ENCODE results near the gene CTNNA3.

Gene CTNNA3

DNA sequence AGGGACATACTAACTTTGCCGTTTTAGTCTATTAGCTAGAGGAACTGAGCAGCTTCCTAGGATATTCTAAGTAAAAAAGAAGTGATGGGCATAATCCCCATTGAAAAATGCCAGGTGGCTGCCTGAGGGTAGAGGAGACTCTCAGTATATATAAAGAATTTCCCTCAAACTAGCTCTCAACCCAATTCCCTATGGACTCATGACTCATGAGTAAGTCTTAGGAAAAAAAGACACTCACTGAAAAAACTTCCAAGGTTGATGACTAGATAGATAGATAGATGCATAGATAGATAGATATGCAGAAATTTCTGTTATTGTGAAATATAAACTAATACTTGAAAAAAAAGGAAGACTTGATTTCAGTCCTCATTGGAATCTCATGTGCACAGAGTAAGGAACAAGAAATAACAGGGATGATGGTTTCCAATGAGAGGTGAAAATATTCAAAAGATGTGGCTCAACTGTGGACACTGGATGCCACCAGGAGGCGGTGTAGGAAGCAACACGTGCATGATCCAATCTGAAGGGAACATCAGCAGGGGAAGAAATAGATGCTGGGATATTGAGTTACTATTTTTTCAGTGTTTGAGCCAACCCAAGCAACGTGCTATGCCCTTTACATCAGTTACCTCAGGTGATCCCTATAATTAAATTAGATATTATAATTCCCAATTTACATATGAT lies 1481.1 kb downstream of the CTNNA3 start:
- no peak for DNase-seq (ENCODE audit: low read depth)

DNA sequence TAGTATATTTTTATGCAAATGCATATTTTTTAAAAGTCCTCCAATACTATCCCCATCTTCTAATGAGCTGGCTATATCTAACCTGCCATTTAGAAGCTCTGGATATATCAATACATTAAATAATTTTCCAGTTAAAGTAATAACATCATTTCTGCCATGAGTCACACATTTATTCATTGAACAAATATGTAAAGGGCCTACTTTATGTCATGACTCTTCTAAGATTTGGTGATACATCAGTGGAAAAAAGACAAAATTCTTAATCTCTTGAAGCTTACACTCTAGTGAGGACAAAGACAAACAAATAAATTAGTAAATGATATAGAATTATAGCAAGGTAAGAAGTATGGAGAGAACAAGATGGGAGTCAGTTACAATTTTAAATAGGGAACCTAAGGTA lies 1487.0 kb downstream of the CTNNA3 start:
- DNase-seq (ENCODE audit: low read depth), result no peak

DNA sequence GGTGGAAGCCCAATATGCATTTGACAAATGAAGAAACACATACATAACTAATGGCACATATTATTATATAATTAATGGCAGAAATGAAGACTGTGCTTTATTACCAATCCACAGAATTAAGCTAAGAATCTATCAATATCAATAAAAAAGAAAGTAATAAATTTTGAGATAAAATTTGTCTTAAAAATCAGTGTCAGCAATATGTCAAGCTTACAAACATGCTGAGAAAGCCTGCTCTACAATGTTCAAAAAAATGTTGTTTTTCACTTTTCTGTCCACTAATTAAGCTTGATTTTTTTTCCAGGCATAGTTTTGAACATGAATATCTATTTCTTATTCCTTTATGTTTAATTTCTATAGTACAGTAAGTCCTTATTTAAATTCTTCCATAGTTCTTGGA lies 1491.2 kb downstream of the CTNNA3 start:
- DNase-seq (ENCODE audit: low read depth), result no peak

DNA sequence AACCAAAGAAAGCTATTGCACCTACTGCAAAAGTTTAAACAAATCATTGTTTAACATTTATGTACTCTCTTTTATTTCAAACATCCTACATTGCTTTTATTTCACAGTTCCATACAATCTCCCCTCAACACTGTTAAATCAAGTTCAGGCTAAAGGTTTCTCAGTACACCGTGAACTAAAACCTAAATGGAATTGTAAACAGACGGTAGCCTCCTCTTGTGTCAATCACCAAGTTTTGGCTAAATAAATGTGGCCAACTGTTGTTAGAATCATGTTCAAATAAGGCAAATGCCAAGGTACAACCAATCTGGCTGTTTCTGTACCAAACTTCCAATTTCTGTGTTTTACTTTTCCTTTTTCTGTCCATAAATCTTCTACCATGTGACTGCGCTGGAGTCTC lies 1493.9 kb downstream of the CTNNA3 start:
- DNase-seq (ENCODE audit: low read depth), result no peak

DNA sequence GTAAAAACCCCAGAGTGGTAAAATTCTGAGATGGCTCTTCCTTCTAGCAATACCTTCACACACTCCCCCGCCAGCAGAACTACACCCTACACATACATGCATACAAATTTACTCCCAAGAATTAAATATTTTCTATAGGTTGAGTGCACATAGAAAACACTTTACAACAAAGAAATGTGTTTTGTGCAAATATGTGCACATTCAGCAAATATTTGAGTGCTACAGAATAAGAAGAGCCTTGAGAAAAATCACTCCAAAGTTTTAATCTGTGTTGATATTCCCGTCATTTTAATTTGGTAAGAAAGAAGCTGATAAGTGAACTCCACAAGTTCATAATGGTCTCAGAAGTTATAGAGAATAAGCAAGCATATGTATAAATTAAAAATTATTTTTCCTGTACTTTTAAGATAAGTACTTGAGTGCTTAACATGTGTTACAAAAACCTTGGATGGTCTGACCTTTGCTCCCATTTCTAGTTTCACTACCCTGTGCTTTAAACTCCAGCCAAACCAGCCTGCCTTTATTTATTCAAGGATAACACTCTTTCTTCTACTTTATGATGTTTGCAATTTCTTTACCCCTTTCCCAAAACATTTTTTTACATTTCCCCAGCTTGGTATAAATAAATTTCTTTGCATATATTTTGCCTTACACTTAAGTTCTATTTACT lies 1503.7 kb downstream of the CTNNA3 start:
- no peak for DNase-seq (ENCODE audit: low read depth)

DNA sequence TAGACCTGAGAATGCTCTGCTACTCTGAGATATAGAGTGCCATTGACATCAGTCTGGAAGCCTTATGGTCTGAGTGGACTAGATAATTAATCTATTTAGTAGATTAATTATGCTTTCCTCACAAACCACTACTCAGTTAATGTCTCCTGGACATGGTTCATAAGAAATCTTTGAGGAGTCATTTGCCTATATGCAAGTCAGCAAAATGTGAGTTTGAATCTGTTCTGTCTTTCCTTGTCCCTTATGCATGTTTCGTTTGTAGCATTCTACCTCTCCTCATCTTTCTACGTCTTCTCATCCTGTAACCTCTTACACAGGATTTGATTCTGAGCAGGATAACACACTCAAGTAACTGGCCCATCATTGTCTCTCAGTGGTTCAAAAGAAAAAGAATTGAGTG lies 1505.6 kb downstream of the CTNNA3 start:
- no peak for DNase-seq (ENCODE audit: low read depth)

DNA sequence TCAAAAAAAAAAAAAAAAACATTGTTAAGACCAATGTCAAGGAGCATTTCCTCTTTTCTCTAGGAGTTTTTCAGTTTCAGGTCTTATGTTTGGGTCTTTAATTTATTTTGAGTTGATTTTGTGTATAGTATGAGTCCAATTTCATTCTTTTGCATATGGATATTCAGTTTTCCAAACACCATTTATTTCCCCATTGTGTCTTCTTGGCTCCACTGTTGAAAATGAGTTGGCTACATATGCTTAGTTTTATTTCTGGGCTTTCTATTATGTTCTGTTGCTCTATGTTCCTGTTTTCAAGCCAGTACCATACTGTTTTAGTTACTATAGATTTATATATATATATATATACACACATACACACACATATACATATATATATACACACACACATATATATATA lies 1506.7 kb downstream of the CTNNA3 start:
- no peak for DNase-seq (ENCODE audit: low read depth)

DNA sequence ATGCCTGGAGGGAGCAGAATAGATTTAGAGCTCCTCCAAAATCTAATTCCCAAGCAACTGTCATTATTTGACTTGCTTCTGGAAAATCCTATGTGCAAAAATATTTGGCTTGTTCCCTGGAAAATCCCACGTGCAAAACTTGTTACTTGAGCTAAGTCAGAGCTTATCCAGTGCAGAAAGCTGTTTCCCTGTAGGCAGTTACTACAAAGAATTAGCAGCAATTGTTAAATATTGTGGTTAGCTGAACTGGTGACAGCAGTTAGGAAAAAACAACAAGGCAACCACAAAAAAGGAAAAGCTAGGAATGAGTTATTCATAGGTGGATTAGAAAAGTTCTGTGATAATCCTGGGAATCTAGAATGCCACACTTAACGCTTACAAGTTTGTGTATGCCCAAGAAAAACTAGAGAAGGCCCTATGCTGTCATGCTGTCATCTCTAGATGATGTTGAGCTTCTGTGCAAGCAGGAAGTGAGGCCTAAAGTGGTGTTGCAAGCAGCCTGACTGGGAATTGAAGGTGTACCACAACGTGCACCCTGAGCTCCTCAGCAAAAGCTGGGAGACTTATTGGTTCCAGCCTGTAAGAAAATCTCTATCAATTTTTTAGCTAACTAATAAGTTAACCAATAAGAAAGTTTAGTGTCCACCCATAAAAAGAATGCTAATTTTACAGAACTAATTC lies 1508.8 kb downstream of the CTNNA3 start:
- no peak for DNase-seq (ENCODE audit: low read depth)

DNA sequence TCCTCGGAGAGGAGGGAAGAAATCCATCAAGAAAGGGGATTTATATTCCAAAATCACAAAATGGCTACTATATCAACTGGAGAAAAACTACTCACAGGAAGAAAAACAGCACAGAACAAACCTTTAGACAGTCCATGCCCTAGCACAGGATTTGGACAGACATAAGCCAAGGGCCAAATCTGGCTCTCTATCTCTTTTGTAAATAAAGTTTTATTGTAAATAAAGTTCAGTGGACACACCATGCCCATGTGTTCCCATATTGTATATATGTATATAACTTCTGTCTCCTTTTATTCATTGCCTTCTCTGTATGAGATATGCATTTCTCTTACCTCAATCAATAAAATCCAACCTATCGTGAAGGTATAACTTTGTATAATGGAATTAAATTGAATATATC lies 1513.0 kb downstream of the CTNNA3 start:
- no peak for DNase-seq (ENCODE audit: low read depth)

DNA sequence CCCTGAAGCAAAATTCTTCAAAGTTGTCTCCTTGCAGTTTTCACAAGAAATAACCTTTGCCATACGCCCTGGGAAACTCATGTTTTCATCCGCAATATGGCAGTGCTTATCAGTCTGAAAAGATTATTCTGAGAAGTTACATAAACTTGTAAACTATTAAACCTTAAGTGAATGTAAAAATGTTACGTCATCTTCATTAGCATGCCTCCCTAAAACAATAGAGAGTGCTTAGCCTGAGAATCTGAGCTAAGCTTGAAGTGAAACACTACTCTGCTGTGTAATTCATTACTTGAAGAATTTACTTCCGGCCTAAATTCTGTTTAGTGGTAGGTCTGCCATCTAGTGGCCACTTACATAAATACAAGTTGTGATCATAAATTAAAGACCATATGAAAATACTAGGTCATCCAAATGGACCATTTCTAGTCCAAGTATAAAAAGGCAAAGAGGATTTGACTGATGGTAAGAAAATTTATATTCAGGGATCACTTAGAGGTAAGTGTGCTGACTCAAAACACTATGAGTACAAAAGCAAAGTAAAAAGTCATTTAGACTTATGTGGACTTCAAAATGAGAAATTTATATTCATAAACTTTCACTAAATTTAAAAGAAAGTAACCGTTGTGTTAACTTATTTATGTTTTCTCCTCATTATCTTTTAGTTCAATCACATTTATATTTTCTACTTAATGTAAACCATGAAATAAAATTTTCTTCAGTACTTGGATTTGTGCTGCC lies 1515.2 kb downstream of the CTNNA3 start:
- no peak for DNase-seq (ENCODE audit: low read depth)

DNA sequence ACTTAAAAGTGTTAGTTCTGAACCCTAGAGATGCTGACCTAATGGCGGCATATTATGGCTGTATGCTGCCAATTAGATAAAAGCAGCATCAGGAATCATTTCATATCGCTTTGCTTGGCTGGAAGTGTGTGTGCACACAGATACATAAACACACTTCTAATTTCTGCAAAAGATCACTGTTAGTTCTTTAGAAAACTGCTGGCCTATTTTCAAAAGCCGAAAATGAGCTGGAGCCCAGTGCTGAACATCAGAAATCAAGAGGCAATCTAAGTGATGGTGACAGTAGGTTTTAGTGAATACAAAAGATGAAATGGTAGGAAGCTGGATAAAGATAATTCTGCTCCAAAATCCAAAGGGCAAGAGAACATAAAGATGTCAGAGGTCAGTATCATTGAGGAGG lies 1516.0 kb downstream of the CTNNA3 start:
- no peak for DNase-seq (ENCODE audit: low read depth)

DNA sequence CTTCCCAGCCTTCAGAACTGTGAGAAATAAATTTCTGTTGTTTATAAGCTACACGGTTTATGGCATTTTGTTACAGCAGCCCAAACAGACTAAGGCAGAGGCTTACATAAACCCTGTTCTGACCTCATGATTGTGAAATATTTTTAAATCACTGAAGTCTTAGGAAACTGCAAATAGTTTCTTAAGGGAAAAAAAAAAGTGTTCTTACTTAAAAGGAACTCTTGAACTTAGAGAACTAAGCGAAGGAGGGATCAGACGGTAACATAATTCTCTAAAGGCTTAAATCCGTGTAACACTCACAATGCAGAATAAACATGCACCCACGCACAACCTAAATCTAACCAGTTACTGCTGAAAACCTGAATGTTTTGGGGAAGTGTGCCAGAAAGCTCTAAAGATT lies 1519.2 kb downstream of the CTNNA3 start:
- DNase-seq (ENCODE audit: low read depth), result no peak

DNA sequence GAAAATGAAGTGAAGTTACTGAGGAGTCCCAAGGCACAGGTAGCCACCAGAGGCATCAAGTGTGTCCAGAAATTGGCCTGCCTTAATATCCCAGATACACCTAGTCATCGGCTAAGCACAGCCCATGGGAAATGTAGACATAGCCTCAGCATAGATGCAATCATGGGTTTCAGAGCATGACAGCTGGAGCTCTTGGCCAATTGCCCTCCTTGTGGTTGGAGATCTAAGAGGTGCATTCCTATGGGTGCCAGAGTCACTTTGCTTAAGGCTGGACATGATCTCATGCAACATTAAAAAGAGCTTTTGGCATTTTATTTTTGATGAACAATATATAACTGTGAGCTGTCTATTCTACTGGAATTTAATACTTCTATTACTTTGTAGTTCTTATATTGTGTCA lies 1528.2 kb downstream of the CTNNA3 start:
- no peak for DNase-seq (ENCODE audit: low read depth)

DNA sequence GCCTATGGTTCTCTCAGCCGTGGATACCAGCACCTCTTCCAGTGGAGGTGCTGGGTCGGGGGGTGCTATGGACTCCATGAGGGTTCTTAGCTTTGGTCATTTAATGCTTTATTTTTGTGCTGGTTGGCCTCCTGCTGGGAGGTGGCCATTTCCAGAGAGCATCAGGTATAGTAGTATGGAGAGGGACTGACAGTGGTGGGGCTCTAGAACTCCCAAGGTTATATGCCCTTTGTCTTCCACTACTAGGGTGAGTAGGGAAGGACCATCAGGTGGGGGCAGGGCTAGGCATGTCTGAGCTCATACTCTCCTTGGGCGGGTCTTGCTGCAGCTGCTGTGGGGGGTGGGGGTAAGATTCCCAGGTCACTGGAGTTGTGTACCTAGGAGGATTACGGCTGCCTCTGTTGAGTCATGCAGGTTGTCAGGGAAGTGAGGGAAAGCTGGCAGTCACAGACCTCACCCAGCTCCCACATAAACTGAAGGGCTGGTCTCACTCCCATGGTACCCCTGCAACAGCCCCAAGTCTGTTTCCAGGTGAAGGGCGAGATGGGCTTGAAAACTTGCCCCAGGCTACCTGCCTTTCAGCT lies 1533.3 kb downstream of the CTNNA3 start:
- no peak for DNase-seq (ENCODE audit: low read depth)

DNA sequence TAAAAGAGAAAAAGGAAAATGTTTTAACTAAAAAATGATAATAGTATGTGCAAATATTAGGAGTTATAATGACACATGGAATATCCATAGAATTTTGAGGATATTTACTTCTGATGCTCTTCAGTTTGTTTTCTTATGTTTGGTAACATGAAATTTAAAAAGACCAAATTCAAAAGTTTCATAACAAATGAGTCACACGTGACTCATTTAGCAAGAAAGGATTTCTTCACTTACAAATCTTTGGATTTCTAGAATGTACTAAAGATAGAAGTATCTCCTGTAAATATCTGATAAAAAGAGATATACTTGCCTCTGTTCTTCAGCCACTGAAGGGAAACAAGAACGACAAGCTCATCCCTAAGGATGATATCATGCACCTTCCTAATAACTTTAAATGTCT lies 1544.6 kb downstream of the CTNNA3 start:
- DNase-seq (ENCODE audit: low read depth), result no peak

DNA sequence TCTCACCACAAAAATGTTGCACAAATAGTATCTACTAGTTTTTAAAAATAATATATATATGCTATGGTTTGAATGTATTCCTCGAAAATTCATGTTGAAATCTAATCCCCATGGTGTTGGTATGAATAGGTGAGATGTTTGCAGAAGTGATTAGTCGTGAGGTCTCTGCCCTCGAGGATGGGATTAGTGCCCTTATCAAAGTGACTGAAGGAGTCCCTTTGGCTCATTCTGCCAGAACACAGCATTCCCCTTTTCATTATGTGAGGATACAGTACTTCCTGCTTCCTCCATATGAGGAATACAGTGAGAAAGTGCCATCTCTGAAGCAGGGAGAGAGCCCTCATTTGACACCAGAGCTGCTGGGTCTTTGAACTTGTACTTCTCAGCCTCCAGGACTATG lies 1547.7 kb downstream of the CTNNA3 start:
- DNase-seq (ENCODE audit: low read depth), result no peak

DNA sequence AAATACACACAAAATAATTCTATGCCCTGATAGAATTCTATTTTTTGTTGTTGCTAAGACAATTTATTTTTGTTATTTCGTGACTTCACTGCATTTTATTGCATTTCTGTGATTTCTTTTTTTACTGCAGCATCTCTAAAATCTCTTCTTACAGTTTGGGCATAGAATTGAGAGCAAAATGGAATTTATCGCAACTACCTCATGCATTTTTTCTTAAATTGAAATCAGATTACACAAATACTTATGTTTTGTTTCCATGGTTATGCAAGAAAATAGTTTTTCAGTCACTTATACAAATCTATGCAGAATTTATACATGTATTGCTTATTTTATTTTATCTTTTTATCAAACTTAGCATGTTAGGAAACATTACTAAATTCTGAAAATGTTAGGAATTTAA lies 1552.0 kb downstream of the CTNNA3 start:
- DNase-seq (ENCODE audit: low read depth), result no peak

DNA sequence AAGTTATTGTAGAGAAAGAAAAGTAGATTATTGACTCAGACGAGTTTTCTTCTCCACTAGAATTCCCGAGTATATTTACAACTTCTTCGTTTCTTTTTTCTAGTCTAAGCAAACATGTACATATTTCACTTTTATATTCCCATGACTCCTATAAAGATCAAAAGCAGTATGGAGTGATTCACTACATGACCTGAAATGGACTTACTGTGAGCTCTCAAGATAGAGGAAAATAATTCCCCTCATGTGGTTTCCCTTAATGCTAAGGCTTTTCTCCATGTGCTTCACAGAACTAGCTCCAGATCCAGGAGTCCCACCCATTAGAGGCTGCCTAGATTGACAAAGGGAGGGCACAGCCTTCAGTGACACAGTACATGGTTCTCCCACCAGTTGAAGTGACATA lies 1593.2 kb downstream of the CTNNA3 start:
- DNase-seq (ENCODE audit: low read depth), result no peak

DNA sequence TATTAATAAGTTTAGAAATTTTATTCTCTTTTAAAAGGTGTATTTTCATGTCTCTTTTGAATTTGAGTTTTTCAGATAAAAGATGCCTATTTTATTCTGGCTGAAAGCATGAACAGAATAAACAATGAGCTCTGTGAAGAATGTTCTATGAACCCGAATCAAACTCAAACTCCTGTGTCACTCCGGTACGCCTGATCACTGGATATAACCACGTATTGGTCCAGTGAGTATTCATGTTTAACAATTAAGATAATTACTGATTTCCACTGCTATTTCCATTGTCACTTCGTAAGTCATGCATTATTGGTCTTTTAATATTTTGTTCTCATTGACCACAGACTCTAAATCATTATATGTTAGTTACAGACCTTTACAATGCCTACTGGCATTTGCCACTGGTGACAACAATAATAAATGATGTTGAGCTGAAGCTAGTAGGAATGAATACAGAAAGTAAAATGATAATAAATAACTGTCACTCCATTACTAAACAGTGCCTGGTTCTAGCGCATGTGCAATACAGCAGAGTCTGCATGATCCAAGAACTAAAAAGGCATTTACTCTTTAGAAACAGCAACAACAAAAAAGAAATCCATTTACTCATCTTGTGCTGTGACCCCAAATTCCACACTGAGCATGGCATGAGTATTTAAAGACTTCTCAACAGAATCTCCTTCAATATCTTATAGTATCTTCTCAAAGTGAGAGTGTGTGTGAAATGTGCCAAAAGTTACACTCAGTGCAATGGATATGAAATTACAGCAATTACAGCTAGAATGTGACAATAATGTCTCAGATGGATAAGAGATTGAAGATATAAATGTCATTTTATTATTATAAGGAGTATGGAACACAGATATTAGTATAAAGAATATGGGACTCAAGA lies 1597.2 kb downstream of the CTNNA3 start:
- DNase-seq (ENCODE audit: low read depth), result no peak

DNA sequence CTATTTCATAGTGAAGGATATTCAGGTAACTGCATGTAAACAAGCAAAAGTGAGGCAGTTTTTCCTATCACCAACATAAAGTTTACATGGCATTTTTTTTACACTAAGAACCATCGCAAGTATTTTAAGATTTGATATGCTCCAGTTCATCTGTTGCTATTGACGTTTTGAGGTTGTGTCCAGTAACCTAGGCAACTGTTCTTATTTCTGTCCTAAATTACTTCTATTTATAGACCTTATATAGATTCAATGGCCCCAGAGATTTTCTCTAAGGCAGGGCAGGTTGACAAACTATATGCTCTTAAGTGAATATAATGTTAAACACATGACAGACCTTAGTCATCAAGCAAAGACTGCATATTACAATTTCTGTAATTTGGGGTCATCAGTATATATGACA lies 1600.4 kb downstream of the CTNNA3 start:
- no peak for DNase-seq (ENCODE audit: low read depth)

DNA sequence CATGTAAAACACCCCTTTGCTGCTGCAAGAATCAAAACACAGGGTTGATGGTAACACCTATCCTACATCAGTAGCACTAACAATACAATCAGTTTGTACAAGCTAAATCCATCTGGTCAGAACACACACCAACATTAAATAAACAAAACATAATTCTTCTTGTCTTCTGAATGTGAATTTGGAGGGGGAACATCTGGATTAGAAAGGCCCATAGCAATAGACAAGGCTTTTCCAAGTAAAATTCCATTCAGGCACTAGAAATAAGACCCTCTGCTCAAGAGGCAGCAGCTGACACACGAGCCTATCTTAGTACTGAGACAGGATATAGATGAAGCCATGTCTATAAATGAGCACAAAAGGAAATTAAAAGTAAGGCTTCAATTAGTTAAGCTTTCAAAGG lies 1610.1 kb downstream of the CTNNA3 start:
- no peak for DNase-seq (ENCODE audit: low read depth)
